HFFc6 (cell line): ENCODE data around the gene MECP2. TPM values are rescaled to one million over a fixed set of nuclear protein-coding genes. Genes with fewer than 3 reads are reported as not detected.

Source experiments
- DNase-seq: peaks from one replicate; pipeline ENCODE4 v3.0.0-alpha.2; 2018
- H3K27ac Mint-ChIP-seq: 2 replicates; pipeline ENCODE4 v1.8.0; 2020; ENCODE audit warnings: mild to moderate bottlenecking, mixed read lengths
- H3K27me3 Mint-ChIP-seq: 2 replicates; pipeline ENCODE4 v1.8.0; 2021; ENCODE audit warnings: mild to moderate bottlenecking, moderate library complexity, mixed read lengths; ENCODE audit not compliant: insufficient read depth
- H3K36me3 Mint-ChIP-seq: 2 replicates; pipeline ENCODE4 v1.8.0; 2021; ENCODE audit warnings: low read depth, mixed read lengths
- H3K4me1 Mint-ChIP-seq: 2 replicates; pipeline ENCODE4 v1.8.0; 2020; ENCODE audit warnings: low read depth, mixed read lengths
- H3K4me3 Mint-ChIP-seq: 2 replicates; pipeline ENCODE4 v1.8.0; 2020; ENCODE audit warnings: mild to moderate bottlenecking, moderate library complexity, mixed read lengths
- H3K9me3 Mint-ChIP-seq: 2 replicates; pipeline ENCODE4 v1.8.0; 2020; ENCODE audit warnings: mild to moderate bottlenecking, mixed read lengths
- total RNA-seq, 6 experiments: library from RNA; stranded (reverse); fragmentation: NEBNext Ultra II Directional; extraction: Animal tissue kit (Norgen Biotek cat#: 25700); gene quantifications; 2 replicates in 1 of 6; 3 replicates in 5 of 6; pipeline ENCODE4 v1.2.3, GENCODE V29; 2021
- TF ChIP-seq, protein P1 (sequence below): fragments of 200-600 bp; sonication (generic); IDR thresholded peaks from 2 replicates; pipeline ENCODE4 v1.5.0; 2021; ENCODE audit warnings: antibody characterized with exemption, mild to moderate bottlenecking

Gene MECP2
- total RNA-seq, 6 experiments from 2014 or later = 28.8 to 35.8 (median 31.9) TPM

DNA sequence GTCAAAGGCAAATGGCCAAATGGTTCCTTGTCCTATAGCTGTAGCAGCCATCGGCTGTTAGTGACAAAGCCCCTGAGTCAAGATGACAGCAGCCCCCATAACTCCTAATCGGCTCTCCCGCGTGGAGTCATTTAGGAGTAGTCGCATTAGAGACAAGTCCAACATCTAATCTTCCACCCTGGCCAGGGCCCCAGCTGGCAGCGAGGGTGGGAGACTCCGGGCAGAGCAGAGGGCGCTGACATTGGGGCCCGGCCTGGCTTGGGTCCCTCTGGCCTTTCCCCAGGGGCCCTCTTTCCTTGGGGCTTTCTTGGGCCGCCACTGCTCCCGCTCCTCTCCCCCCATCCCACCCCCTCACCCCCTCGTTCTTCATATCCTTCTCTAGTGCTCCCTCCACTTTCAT lies 42.7 kb upstream of the MECP2 start:
- Mint-ChIP-seq H3K27me3 (peaks cover 27% of the 10 kb centered on the region), H3K9me3 (no peaks in the 10 kb centered on the region), H3K4me1 (no peaks in the 10 kb centered on the region), H3K27ac (no peak overlapping the region), H3K4me3 (no peak overlapping the region), H3K36me3 (no peaks in the 10 kb centered on the region)
- no peak for DNase-seq
- TF ChIP-seq, protein P1, sequence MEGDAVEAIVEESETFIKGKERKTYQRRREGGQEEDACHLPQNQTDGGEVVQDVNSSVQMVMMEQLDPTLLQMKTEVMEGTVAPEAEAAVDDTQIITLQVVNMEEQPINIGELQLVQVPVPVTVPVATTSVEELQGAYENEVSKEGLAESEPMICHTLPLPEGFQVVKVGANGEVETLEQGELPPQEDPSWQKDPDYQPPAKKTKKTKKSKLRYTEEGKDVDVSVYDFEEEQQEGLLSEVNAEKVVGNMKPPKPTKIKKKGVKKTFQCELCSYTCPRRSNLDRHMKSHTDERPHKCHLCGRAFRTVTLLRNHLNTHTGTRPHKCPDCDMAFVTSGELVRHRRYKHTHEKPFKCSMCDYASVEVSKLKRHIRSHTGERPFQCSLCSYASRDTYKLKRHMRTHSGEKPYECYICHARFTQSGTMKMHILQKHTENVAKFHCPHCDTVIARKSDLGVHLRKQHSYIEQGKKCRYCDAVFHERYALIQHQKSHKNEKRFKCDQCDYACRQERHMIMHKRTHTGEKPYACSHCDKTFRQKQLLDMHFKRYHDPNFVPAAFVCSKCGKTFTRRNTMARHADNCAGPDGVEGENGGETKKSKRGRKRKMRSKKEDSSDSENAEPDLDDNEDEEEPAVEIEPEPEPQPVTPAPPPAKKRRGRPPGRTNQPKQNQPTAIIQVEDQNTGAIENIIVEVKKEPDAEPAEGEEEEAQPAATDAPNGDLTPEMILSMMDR = no peak

DNA sequence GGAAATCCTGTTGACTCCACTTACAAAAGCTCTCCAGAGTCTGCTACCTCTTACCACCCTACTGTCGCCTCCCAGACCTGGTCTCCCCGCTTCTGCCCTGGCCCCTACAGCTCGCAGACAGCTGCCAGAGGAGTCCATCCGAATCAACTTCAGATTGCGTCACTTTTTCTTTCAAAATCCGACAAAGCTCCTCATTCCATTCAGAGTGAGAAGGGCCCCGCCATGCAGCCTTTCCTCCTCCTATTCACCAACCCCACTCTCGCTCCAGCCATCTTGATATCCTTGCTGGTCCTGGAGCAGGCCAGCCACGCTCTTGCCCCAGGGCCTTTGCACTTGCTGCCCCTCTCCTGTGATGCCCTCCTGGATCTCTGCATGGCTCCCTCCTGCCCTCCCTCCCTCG lies 41.3 kb upstream of the MECP2 start:
- no peak overlapping the region for H3K27ac Mint-ChIP-seq
- peaks cover 26% of the 10 kb centered on the region for H3K27me3 Mint-ChIP-seq
- no peaks in the 10 kb centered on the region for H3K9me3 Mint-ChIP-seq
- TF ChIP-seq, protein P1 = no peak
- H3K36me3 Mint-ChIP-seq = no peaks in the 10 kb centered on the region
- H3K4me1 Mint-ChIP-seq = no peaks in the 10 kb centered on the region
- no peak overlapping the region for H3K4me3 Mint-ChIP-seq
- DNase-seq = no peak

DNA sequence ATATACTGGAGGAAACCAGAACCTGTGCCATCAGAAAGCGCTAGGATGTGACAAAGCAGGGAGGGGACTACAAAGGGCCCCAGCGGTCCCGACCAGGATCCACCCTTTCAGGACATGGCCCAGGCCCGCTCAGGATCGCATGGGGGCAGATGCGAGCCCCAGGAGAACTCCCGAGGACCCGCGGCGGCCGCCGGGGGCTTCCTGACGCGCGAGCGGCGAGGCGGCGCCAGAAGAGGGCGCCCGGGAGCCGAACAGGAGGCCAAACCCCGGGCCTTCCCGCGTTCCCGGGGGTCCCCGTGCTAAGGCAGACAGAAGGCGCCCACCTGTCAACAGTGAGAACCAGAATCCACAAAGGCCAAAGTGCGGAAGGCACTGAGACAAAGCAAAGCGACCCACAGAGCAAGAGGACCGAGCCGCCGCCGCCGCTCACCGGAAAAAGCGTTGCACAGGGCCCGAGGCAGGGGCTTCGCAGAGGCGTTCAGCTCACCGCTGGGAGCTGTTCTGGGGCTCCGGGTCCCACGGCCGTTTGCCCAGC lies 39.2 kb upstream of the MECP2 start:
- TF ChIP-seq, protein P1 = peak; percentile 79
- no peaks in the 10 kb centered on the region for H3K4me1 Mint-ChIP-seq
- H3K27ac Mint-ChIP-seq = no peak overlapping the region
- peak overlapping the region; percentile 82 for H3K4me3 Mint-ChIP-seq
- H3K9me3 Mint-ChIP-seq = no peaks in the 10 kb centered on the region
- DNase-seq = no peak
- peaks cover 24% of the 10 kb centered on the region for H3K27me3 Mint-ChIP-seq
- no peaks in the 10 kb centered on the region for H3K36me3 Mint-ChIP-seq

DNA sequence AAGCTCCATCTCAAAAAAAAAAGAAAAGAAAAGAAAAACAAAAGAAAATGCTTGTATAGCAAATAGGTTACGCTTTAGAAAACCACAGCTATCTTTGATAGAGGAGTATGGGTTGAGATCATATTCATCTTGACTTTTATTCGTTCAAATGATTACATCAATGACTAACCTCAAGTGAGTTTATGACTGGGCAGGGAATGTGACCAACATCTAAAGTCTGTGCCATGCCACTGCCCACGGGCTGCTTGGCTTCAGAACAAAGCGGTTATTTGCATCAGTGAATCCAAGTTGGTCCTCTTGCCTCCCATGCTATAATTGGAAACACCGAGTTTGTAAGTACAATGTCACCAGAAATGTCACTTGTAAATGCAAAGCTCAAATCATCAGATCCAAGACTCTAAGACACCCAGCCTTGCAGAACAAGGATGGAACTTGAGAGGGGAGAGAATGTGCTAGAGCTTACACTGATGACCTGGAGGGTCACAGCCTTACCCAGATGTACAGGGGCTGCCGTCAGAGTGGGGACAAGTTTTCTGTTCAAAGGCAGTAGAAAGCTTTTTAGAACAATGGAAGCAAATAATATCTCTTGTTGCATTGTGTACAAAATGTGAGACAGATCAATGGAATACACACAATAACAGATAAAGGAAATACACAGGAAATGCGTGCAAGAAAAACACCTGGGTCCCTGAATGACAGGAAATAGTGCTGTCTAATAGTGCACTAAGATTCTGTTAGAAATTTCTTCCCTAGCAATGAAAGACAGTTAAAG lies 38.1 kb upstream of the MECP2 start:
- DNase-seq = no peak
- Mint-ChIP-seq H3K27ac (no peak overlapping the region), H3K27me3 (peaks cover 23% of the 10 kb centered on the region), H3K9me3 (no peaks in the 10 kb centered on the region), H3K4me3 (no peak overlapping the region), H3K36me3 (no peaks in the 10 kb centered on the region), H3K4me1 (no peaks in the 10 kb centered on the region)
- TF ChIP-seq, protein P1 = no peak

- no peaks in the 10 kb centered on the region for H3K4me1 Mint-ChIP-seq
- DNase-seq = no peak
- no peaks in the 10 kb centered on the region for H3K9me3 Mint-ChIP-seq
- TF ChIP-seq, protein P1 = no peak
- H3K27me3 Mint-ChIP-seq = peaks cover 3% of the 10 kb centered on the region
- no peak overlapping the region for H3K4me3 Mint-ChIP-seq
- no peak overlapping the region for H3K27ac Mint-ChIP-seq
- H3K36me3 Mint-ChIP-seq = no peaks in the 10 kb centered on the region
These were observed 34.8 kb upstream of the MECP2 start for GRCh38 chrX:154132366-154132765.
